DOHH2 (cell line): ENCODE measurements around the gene MGAT4A.

Source experiments
- H3F3A ChIP-seq: fragments of 200-600 bp; sonication (generic), shearing (Covaris generic); 2 replicates; pipeline ENCODE4 v1.6.0; 2016; ENCODE audit warnings: antibody characterized with exemption, mild to moderate bottlenecking; ENCODE audit not compliant: control insufficient read depth, insufficient read depth
- H3K27ac ChIP-seq: fragments of 200-600 bp; sonication (generic); 2 replicates; pipeline ENCODE4 v1.5.1; 2014; ENCODE audit warnings: low read depth, mild to moderate bottlenecking, low read length, moderate library complexity
- H3K27me3 ChIP-seq: fragments of 200-600 bp; sonication (generic); 2 replicates; pipeline ENCODE4 v1.6.1; 2014; ENCODE audit warnings: mild to moderate bottlenecking, low read length, mixed read lengths; ENCODE audit not compliant: control insufficient read depth
- H3K36me3 ChIP-seq: fragments of 200-600 bp; sonication (generic); 2 replicates; pipeline ENCODE4 v1.6.1; 2014; ENCODE audit warnings: mild to moderate bottlenecking, low read length, moderate library complexity, mixed read lengths; ENCODE audit not compliant: control insufficient read depth
- H3K4me1 ChIP-seq: fragments of 200-600 bp; sonication (generic); 2 replicates; pipeline ENCODE4 v1.6.1; 2014; ENCODE audit warnings: mild to moderate bottlenecking, low read length, mixed read lengths; ENCODE audit not compliant: control insufficient read depth
- H3K4me2 ChIP-seq: fragments of 200-600 bp; sonication (generic); 2 replicates; pipeline ENCODE4 v1.6.0; 2014; ENCODE audit warnings: mild to moderate bottlenecking, low read length, moderate library complexity
- H3K4me3 ChIP-seq: fragments of 200-600 bp; sonication (generic); 2 replicates; pipeline ENCODE4 v1.5.1; 2014; ENCODE audit warnings: mild to moderate bottlenecking, low read length, mixed read lengths
- H3K79me2 ChIP-seq: fragments of 200-600 bp; sonication (generic); 2 replicates; pipeline ENCODE4 v1.6.1; 2014; ENCODE audit warnings: mild to moderate bottlenecking, low read length, mixed read lengths; ENCODE audit not compliant: control insufficient read depth
- H3K9me2 ChIP-seq: fragments of 200-600 bp; sonication (generic); replicated peaks from 2 replicates; pipeline ENCODE4 v1.6.1; 2014; ENCODE audit warnings: mild to moderate bottlenecking, low read length, mixed read lengths; ENCODE audit not compliant: control insufficient read depth
- H3K9me3 ChIP-seq: fragments of 200-600 bp; sonication (generic); 2 replicates; pipeline ENCODE4 v1.6.1; 2014; ENCODE audit warnings: antibody characterized with exemption, low read length, mixed read lengths; ENCODE audit not compliant: control insufficient read depth, insufficient read depth
- H4K20me1 ChIP-seq: fragments of 200-600 bp; sonication (generic); 2 replicates; pipeline ENCODE4 v1.6.0; 2014; ENCODE audit warnings: low read depth, mild to moderate bottlenecking, antibody characterized with exemption, low read length, moderate library complexity; ENCODE audit not compliant: control insufficient read depth, insufficient read depth
- CTCF ChIP-seq: fragments of 200-600 bp; sonication (generic); IDR thresholded peaks from one replicate; pipeline ENCODE4 v1.5.1; 2014; ENCODE audit warnings: antibody characterized with exemption, mild to moderate bottlenecking, low read depth, low read length; ENCODE audit not compliant: poor library complexity, severe bottlenecking
- EZH2phosphoT487 ChIP-seq: fragments of 200-600 bp; sonication (generic); IDR thresholded peaks from 2 replicates; pipeline ENCODE4 v1.6.1; 2017; ENCODE audit warnings: borderline replicate concordance, mild to moderate bottlenecking, antibody characterized with exemption, low read length, moderate library complexity, mixed read lengths

The MGAT4A gene

GRCh38 chr2:98726205-98726604 is 4.7 kb downstream of the MGAT4A start:
- Histone ChIP-seq H3K79me2 (no peaks in the 10 kb centered on the region), H3K27me3 (peaks cover 14% of the 10 kb centered on the region), H3K36me3 (no peaks in the 10 kb centered on the region), H3K4me1 (peaks cover 27% of the 10 kb centered on the region), H3K9me3 (no peaks in the 10 kb centered on the region), H3K9me2 (no peaks in the 10 kb centered on the region), H3K4me3 (no peak overlapping the region), H3K4me2 (no peak overlapping the region), H4K20me1 (no peaks in the 10 kb centered on the region), H3F3A (peaks cover 2% of the 10 kb centered on the region; the same call in 1 of the 2 replicates), H3K27ac (no peak overlapping the region)
- TF ChIP-seq CTCF (no peak), EZH2phosphoT487 (no peak)

GRCh38 chr2:98720286-98720685 is 10.6 kb downstream of the MGAT4A start:
- Histone ChIP-seq H3K9me3 (peaks cover 4% of the 10 kb centered on the region; the same call in 1 of the 2 replicates), H3K9me2 (no peaks in the 10 kb centered on the region), H3F3A (no peaks in the 10 kb centered on the region), H3K79me2 (no peaks in the 10 kb centered on the region), H3K4me1 (no peaks in the 10 kb centered on the region), H3K4me2 (no peak overlapping the region), H3K27me3 (no peaks in the 10 kb centered on the region), H3K27ac (no peak overlapping the region), H3K36me3 (no peaks in the 10 kb centered on the region), H3K4me3 (no peak overlapping the region), H4K20me1 (no peaks in the 10 kb centered on the region)
- TF ChIP-seq EZH2phosphoT487, result no peak
- TF ChIP-seq CTCF, result no peak

GRCh38 chr2:98717621-98718020 is 13.3 kb downstream of the MGAT4A start:
- no peak overlapping the region for H3K27ac ChIP-seq
- peaks cover 2% of the 10 kb centered on the region; the same call in 1 of the 2 replicates for H3K27me3 ChIP-seq
- H3K9me3 ChIP-seq, result peaks cover 4% of the 10 kb centered on the region; the same call in 1 of the 2 replicates
- TF ChIP-seq EZH2phosphoT487, result no peak
- TF ChIP-seq CTCF, result no peak
- no peaks in the 10 kb centered on the region for H3K79me2 ChIP-seq
- H3K36me3 ChIP-seq, result no peaks in the 10 kb centered on the region
- peaks cover 16% of the 10 kb centered on the region for H3K4me1 ChIP-seq
- H3K4me3 ChIP-seq, result no peak overlapping the region
- H3K4me2 ChIP-seq, result no peak overlapping the region
- no peaks in the 10 kb centered on the region for H3F3A ChIP-seq
- no peaks in the 10 kb centered on the region for H3K9me2 ChIP-seq
- no peaks in the 10 kb centered on the region for H4K20me1 ChIP-seq
